Loucy (cell line): ENCODE data around the gene SCN4A.
A peak's percentile ranks its signal among the peaks of the same experiment; 100 is the strongest.

Source experiments
- H2AFZ ChIP-seq: fragments of 200-600 bp; sonication (generic); 2 replicates; pipeline ENCODE4 v1.6.0; 2016; ENCODE audit warnings: antibody characterized with exemption, mild to moderate bottlenecking, low read length, moderate library complexity
- H3F3A ChIP-seq: fragments of 200-600 bp; 2 replicates; pipeline ENCODE4 v1.6.0; 2016; ENCODE audit warnings: antibody characterized with exemption, low read depth, mild to moderate bottlenecking
- H3K27me3 ChIP-seq: fragments of 200-600 bp; sonication (generic); 2 replicates; pipeline ENCODE4 v1.6.1; 2014; ENCODE audit warnings: low read length, mild to moderate bottlenecking; ENCODE audit not compliant: insufficient read depth, poor library complexity, severe bottlenecking
- H3K36me3 ChIP-seq: fragments of 200-600 bp; sonication (generic); 2 replicates; pipeline ENCODE4 v1.6.1; 2016; ENCODE audit warnings: low read length; ENCODE audit not compliant: insufficient read depth
- H3K4me1 ChIP-seq: fragments of 200-600 bp; sonication (generic); 2 replicates; pipeline ENCODE4 v1.5.1; 2014; ENCODE audit warnings: low read length, mild to moderate bottlenecking; ENCODE audit not compliant: insufficient read depth, poor library complexity, severe bottlenecking
- H3K4me2 ChIP-seq: fragments of 200-600 bp; sonication (generic); 2 replicates; pipeline ENCODE4 v1.6.0; 2014; ENCODE audit warnings: antibody characterized with exemption, low read length, low read depth, mild to moderate bottlenecking; ENCODE audit not compliant: poor library complexity, severe bottlenecking
- H3K4me3 ChIP-seq: fragments of 200-600 bp; sonication (generic); 2 replicates; pipeline ENCODE4 v1.5.1; 2014; ENCODE audit warnings: low read length, mild to moderate bottlenecking, mixed read lengths; ENCODE audit not compliant: poor library complexity, severe bottlenecking
- H3K79me2 ChIP-seq: fragments of 200-600 bp; sonication (generic); 2 replicates; pipeline ENCODE4 v1.6.1; 2014; ENCODE audit warnings: low read length; ENCODE audit not compliant: insufficient read depth
- H3K9ac ChIP-seq: fragments of 200-600 bp; sonication (generic); 2 replicates; pipeline ENCODE4 v1.6.0; 2014; ENCODE audit warnings: mild to moderate bottlenecking, low read depth, low read length, moderate library complexity; ENCODE audit not compliant: poor library complexity, severe bottlenecking
- H3K9me2 ChIP-seq: fragments of 200-600 bp; sonication (generic); replicated peaks from 2 replicates; pipeline ENCODE4 v1.6.1; 2016; ENCODE audit warnings: low read depth, low read length, mixed read lengths
- H3K9me3 ChIP-seq: fragments of 200-600 bp; sonication (generic); 2 replicates; pipeline ENCODE4 v1.6.1; 2014; ENCODE audit warnings: mild to moderate bottlenecking, antibody characterized with exemption, low read length, low read depth; ENCODE audit not compliant: insufficient read depth
- H4K20me1 ChIP-seq: fragments of 200-600 bp; sonication (generic); 2 replicates; pipeline ENCODE4 v1.6.0; 2014; ENCODE audit warnings: antibody characterized with exemption, low read length, mild to moderate bottlenecking; ENCODE audit not compliant: insufficient read depth, poor library complexity, severe bottlenecking
- EZH2phosphoT487 ChIP-seq: fragments of 200-600 bp; IDR thresholded peaks from 2 replicates; pipeline ENCODE4 v1.6.1; 2018; ENCODE audit warnings: antibody characterized with exemption, mild to moderate bottlenecking, moderate library complexity, borderline replicate concordance
- TF ChIP-seq, protein P1 (sequence below): fragments of 200-600 bp; sonication (generic); conservative IDR thresholded peaks from 2 replicates; pipeline ENCODE4 v1.5.1; 2014; ENCODE audit warnings: mild to moderate bottlenecking, antibody characterized with exemption, low read length

Gene SCN4A

DNA sequence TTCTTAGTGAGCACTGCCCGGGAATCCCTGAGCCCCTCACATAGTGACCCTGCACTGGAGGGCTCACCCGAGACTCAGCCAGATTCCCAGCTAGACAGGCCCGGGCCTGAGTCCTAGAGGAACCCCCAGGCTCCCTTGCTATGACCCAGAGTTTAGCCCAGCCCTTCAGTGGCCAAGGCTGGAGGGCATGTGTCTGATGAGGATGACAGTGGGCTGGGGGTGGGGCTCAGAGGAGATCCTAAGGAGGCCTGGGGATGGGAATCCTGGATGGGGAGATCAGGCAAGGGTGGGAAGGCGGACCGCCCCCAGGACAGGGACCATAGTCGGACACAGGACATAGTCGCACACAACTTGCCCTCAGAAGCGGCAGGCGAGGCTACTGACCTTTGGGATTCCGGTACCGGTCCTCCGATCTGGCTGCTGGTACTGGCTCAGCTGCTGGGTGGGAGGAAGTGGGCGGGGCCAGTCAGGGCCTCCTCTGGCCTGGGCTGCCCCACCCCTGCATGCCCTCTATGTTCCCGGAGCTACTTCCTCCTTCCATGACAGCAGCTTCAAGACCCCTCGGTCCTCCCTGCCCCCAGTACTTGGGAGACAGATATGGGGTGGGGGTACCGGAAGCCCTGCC lies 41.7 kb downstream of the SCN4A start:
- Histone ChIP-seq H3K9me3 (no peaks in the 10 kb centered on the region), H3K4me2 (peak overlapping the region; percentile 85), H3K36me3 (peaks cover 6% of the 10 kb centered on the region; the same call in 1 of the 2 replicates), H3K27me3 (no peaks in the 10 kb centered on the region), H2AFZ (no peak overlapping the region), H3K4me1 (peaks cover 34% of the 10 kb centered on the region), H3F3A (no peaks in the 10 kb centered on the region; the same call in 1 of the 2 replicates), H3K9ac (peak overlapping the region; percentile 91), H3K9me2 (no peaks in the 10 kb centered on the region), H3K4me3 (peak overlapping the region; percentile 90), H4K20me1 (peaks cover 9% of the 10 kb centered on the region), H3K79me2 (peaks cover 45% of the 10 kb centered on the region)
- TF ChIP-seq, protein P1, sequence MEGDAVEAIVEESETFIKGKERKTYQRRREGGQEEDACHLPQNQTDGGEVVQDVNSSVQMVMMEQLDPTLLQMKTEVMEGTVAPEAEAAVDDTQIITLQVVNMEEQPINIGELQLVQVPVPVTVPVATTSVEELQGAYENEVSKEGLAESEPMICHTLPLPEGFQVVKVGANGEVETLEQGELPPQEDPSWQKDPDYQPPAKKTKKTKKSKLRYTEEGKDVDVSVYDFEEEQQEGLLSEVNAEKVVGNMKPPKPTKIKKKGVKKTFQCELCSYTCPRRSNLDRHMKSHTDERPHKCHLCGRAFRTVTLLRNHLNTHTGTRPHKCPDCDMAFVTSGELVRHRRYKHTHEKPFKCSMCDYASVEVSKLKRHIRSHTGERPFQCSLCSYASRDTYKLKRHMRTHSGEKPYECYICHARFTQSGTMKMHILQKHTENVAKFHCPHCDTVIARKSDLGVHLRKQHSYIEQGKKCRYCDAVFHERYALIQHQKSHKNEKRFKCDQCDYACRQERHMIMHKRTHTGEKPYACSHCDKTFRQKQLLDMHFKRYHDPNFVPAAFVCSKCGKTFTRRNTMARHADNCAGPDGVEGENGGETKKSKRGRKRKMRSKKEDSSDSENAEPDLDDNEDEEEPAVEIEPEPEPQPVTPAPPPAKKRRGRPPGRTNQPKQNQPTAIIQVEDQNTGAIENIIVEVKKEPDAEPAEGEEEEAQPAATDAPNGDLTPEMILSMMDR, result no peak
- TF ChIP-seq EZH2phosphoT487, result no peak

DNA sequence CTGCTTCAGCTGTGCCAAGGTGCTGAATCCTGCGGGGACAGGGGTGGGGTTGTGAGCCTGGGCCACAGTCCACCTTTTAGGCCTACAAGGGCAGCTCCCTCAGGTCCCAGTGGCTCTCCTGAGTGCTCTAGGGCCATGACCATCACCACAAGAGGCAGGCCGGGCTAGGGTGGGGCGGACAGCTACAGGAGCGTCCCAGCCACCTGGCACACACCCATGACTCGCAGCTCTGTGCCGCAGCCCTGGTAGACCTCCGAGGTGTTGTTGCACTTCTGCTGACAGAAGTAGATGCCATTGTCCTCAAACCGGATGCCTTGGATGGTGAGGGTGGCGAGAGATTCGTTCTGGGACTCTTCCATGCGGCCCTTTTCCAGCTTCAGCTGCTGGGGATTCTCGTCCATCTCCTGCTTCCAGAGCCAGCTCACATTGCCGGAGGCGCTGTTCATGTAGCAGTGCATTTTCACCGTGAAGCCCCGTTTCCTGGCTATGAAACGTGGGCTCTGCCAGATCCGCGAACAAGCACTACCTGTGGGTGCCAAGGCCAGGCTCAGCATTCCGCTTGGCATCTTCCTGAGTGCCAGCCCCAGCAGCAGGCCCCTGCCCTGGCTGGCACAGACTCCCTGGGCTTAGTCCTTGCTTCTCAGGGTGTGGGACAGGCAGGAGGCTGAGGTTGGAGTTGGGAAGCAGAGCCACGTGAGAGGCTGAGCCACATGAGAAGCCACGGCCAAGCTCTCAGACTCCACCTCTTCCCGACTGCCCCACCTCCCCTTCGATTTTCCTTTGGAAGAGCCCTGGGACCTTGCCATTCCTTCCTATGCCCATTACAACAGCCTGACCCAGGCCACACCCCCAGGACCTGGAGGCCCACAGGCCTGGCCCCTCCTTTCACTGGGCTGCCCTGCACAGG lies 42.6 kb downstream of the SCN4A start:
- no peaks in the 10 kb centered on the region for H3K9me2 ChIP-seq
- H3F3A ChIP-seq, result no peaks in the 10 kb centered on the region; the same call in 1 of the 2 replicates
- no peak overlapping the region for H2AFZ ChIP-seq
- H3K4me1 ChIP-seq, result peaks cover 41% of the 10 kb centered on the region
- H3K9me3 ChIP-seq, result no peaks in the 10 kb centered on the region
- H3K79me2 ChIP-seq, result peaks cover 45% of the 10 kb centered on the region
- H3K4me2 ChIP-seq, result peak overlapping the region; percentile 85
- H4K20me1 ChIP-seq, result peaks cover 9% of the 10 kb centered on the region
- peaks cover 6% of the 10 kb centered on the region; the same call in 1 of the 2 replicates for H3K36me3 ChIP-seq
- H3K9ac ChIP-seq, result peak overlapping the region; percentile 91
- H3K27me3 ChIP-seq, result no peaks in the 10 kb centered on the region
- TF ChIP-seq, protein P1, result no peak
- no peak for TF ChIP-seq EZH2phosphoT487
- H3K4me3 ChIP-seq, result peak overlapping the region; percentile 90

DNA sequence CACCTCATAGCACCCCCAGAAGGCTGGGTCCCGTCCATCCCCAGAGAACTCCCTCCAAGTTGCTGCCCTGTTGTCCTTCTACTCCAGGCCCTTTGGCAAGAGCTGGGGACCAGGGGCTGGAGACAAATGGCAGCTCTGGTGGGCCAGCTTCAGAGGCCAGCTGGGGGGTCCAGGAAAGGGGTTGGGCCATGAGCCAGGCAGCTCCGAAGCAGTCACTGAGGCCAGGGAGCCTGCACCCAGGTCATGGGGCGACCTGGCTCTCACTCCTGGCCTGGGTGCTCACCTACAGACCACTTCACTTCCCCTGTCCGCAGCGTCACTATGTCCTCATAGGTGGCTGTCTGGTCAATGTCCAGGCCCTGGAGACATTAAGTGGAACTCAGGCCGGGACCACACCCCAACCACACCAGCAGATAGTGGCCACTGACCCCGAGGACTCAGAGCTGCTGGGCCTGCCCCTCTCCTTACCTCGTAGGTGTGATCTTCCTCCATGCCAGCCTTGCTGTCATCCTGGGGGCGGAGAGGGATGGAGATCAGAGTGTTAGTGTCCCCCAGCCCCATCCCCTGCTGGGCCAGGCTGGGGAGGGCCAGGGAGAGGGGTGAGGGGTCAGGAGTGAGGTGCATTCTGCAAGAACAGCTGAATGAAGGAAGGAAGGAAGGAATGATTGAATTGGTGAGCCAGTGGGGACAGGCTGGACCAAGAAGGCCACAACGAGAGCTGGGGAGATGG lies 43.6 kb downstream of the SCN4A start:
- Histone ChIP-seq H3K4me1 (peaks cover 41% of the 10 kb centered on the region), H3K36me3 (peaks cover 6% of the 10 kb centered on the region; the same call in 1 of the 2 replicates), H3K4me3 (no peak overlapping the region), H4K20me1 (peaks cover 9% of the 10 kb centered on the region), H3F3A (no peaks in the 10 kb centered on the region; the same call in 1 of the 2 replicates), H3K27me3 (no peaks in the 10 kb centered on the region), H3K9me2 (no peaks in the 10 kb centered on the region), H3K79me2 (peaks cover 45% of the 10 kb centered on the region), H3K4me2 (peak overlapping the region; percentile 85), H3K9me3 (no peaks in the 10 kb centered on the region), H3K9ac (no peak overlapping the region), H2AFZ (no peak overlapping the region)
- TF ChIP-seq EZH2phosphoT487, result no peak
- TF ChIP-seq, protein P1, result no peak
